HG03135 (cell line): Measurements from ENCODE around the gene ADGRD2.

Experiments
- ATAC-seq: cut with Tn5 transposase; IDR thresholded peaks from one replicate; pipeline ENCODE4 v1.9.1; 2021; ENCODE audit warnings: mild to moderate bottlenecking, moderate library complexity; ENCODE audit not compliant: unreplicated experiment

ADGRD2 gene

GRCh38 chr9:124436320-124436719 lies 13.9 kb upstream of the ADGRD2 start:
- no peak for ATAC-seq

GRCh38 chr9:124437086-124437485 lies 13.2 kb upstream of the ADGRD2 start:
- no peak for ATAC-seq

GRCh38 chr9:124438091-124438490 lies 12.2 kb upstream of the ADGRD2 start:
- ATAC-seq, result no peak

GRCh38 chr9:124439086-124439485 lies 11.2 kb upstream of the ADGRD2 start:
- no peak for ATAC-seq

- ATAC-seq, result no peak
Measured at GRCh38 chr9:124439686-124440243, 10.5 kb upstream of the ADGRD2 start.

- no peak for ATAC-seq
Measured at GRCh38 chr9:124440786-124441185, 9.5 kb upstream of the ADGRD2 start.

- no peak for ATAC-seq
Measured at GRCh38 chr9:124441291-124441690, 9.0 kb upstream of the ADGRD2 start.

GRCh38 chr9:124442379-124442778 lies 7.9 kb upstream of the ADGRD2 start:
- ATAC-seq, result no peak

GRCh38 chr9:124442826-124443225 lies 7.4 kb upstream of the ADGRD2 start:
- no peak for ATAC-seq

- no peak for ATAC-seq
Measured at GRCh38 chr9:124443625-124444024, 6.6 kb upstream of the ADGRD2 start.

GRCh38 chr9:124444166-124444565 lies 6.1 kb upstream of the ADGRD2 start:
- ATAC-seq, result no peak

GRCh38 chr9:124447297-124447661 lies 3.0 kb upstream of the ADGRD2 start:
- no peak for ATAC-seq

GRCh38 chr9:124448019-124448418 lies 2.2 kb upstream of the ADGRD2 start:
- no peak for ATAC-seq

- no peak for ATAC-seq
Measured at GRCh38 chr9:124449381-124450151, 685 bp upstream of the ADGRD2 start.

- ATAC-seq, result no peak
Measured at GRCh38 chr9:124450931-124451661, 845 bp downstream of the ADGRD2 start.

GRCh38 chr9:124452326-124452725 lies 2.1 kb downstream of the ADGRD2 start:
- no peak for ATAC-seq

- ATAC-seq, result no peak
Measured at GRCh38 chr9:124452841-124453585, 2.8 kb downstream of the ADGRD2 start.

GRCh38 chr9:124453586-124454191 lies 3.4 kb downstream of the ADGRD2 start:
- no peak for ATAC-seq

GRCh38 chr9:124454296-124454695 lies 4.0 kb downstream of the ADGRD2 start:
- no peak for ATAC-seq

GRCh38 chr9:124454791-124455443 lies 4.7 kb downstream of the ADGRD2 start:
- no peak for ATAC-seq
